A673 (cell line): ENCODE measurements around the gene CHST1. TPM values are rescaled to one million over a fixed set of nuclear protein-coding genes. Genes with fewer than 3 reads are reported as not detected.

Source experiments
- Bru-seq: library from RNA; stranded (reverse); fragments of 400-500 nt; gene quantifications from one replicate; lab custom pipeline; 2021; lab: Mats Ljungman, UMichigan
- BruChase-seq, 2 experiments: library from RNA; stranded (reverse); fragments of 400-500 nt; gene quantifications; one replicate each; lab custom pipeline; 2021; lab: Mats Ljungman, UMichigan
- BruUV-seq: library from RNA; stranded (reverse); fragments of 400-500 nt; replicated peaks from 2 replicates; lab custom pipeline; 2021; lab: Mats Ljungman, UMichigan
- CTCF ChIA-PET: fragments of 300-600 bp; sonication (Branson Sonifier 250); formaldehyde crosslinking; loops from one replicate; lab custom pipeline; 2022; ENCODE audit warnings: antibody characterized with exemption; lab: Charles Lee
- POLR2A ChIA-PET: fragments of 300-600 bp; sonication (Branson Sonifier 250); formaldehyde crosslinking; loops from one replicate; lab custom pipeline; 2022; ENCODE audit warnings: antibody characterized with exemption; ENCODE audit not compliant: low non-redundant PET; lab: Charles Lee
- DNase-seq: peaks from one replicate; pipeline ENCODE4 v3.0.0-alpha.2; 2015; ENCODE audit warnings: low spot score
- H3K27ac ChIP-seq: fragments of 200-600 bp; sonication (generic); 2 replicates; pipeline ENCODE4 v1.5.1; 2016; ENCODE audit warnings: mixed run types, low read depth, mild to moderate bottlenecking, mixed read lengths, antibody characterized with exemption, low read length; ENCODE audit not compliant: poor library complexity, severe bottlenecking
- H3K27me3 ChIP-seq: fragments of 200-600 bp; sonication (generic); replicated peaks from 2 replicates; pipeline ENCODE4 v1.6.1; 2017; ENCODE audit warnings: mixed run types, low read depth, mild to moderate bottlenecking, mixed read lengths, antibody characterized with exemption, low read length; ENCODE audit not compliant: insufficient read depth, poor library complexity
- H3K36me3 ChIP-seq: fragments of 200-600 bp; sonication (generic); 2 replicates; pipeline ENCODE4 v1.6.1; 2016; ENCODE audit warnings: mixed run types, mild to moderate bottlenecking, mixed read lengths, antibody characterized with exemption, low read length; ENCODE audit not compliant: insufficient read depth, poor library complexity, severe bottlenecking
- H3K4me1 ChIP-seq: fragments of 200-600 bp; sonication (generic); 2 replicates; pipeline ENCODE4 v1.6.1; 2017; ENCODE audit warnings: mixed run types, mild to moderate bottlenecking, mixed read lengths, antibody characterized with exemption, low read length; ENCODE audit not compliant: insufficient read depth, poor library complexity, severe bottlenecking
- H3K4me3 ChIP-seq: fragments of 200-600 bp; sonication (generic); 2 replicates; pipeline ENCODE4 v1.5.1; 2016; ENCODE audit warnings: low read depth, mixed run types, mild to moderate bottlenecking, mixed read lengths, low read length; ENCODE audit not compliant: poor library complexity, severe bottlenecking
- H3K9me3 ChIP-seq: fragments of 200-600 bp; sonication (generic); 2 replicates; pipeline ENCODE4 v1.6.1; 2016; ENCODE audit warnings: mixed run types, low read depth, mild to moderate bottlenecking, mixed read lengths, antibody characterized with exemption, low read length; ENCODE audit not compliant: poor library complexity, severe bottlenecking
- EZH2 ChIP-seq: fragments of 200-600 bp; sonication (generic); IDR thresholded peaks from 2 replicates; pipeline ENCODE4 v1.6.1; 2017; ENCODE audit warnings: borderline replicate concordance, low read depth, mild to moderate bottlenecking, mixed read lengths, antibody characterized with exemption, low read length; ENCODE audit not compliant: poor library complexity, severe bottlenecking
- intact Hi-C: fragments of 100-400 bp; cut with micrococcal nuclease; formaldehyde crosslinking; loops from one replicate; pipeline ENCODE4 v1.10.0; 2022; ENCODE audit not compliant: unreplicated experiment
- long read RNA-seq: library from polyadenylated mRNA; stranded (forward); transcript quantifications from one replicate; pipeline ENCODE4 v2.0.0, GENCODE V29; 2022
- total RNA-seq: library from RNA; stranded (reverse); gene quantifications from 2 replicates; pipeline ENCODE4 v1.2.3, GENCODE V29; 2021
- TF ChIP-seq, protein P1 (sequence below): fragments of 300-800, 200-600 bp; sonication (generic); conservative IDR thresholded peaks from 2 replicates; pipeline ENCODE4 v1.5.1; 2017; ENCODE audit warnings: low read depth, mild to moderate bottlenecking, antibody characterized with exemption, low read length, moderate library complexity, mixed read lengths

The CHST1 gene, protein sequence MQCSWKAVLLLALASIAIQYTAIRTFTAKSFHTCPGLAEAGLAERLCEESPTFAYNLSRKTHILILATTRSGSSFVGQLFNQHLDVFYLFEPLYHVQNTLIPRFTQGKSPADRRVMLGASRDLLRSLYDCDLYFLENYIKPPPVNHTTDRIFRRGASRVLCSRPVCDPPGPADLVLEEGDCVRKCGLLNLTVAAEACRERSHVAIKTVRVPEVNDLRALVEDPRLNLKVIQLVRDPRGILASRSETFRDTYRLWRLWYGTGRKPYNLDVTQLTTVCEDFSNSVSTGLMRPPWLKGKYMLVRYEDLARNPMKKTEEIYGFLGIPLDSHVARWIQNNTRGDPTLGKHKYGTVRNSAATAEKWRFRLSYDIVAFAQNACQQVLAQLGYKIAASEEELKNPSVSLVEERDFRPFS
- total RNA-seq (13.2 and 17.0 TPM in 2 replicates), Bru-seq, nascent RNA (percentile 61 among the genes with signal in this experiment), BruChase-seq, experiment 1, labeled RNA remaining after a 2-hour chase (percentile 63 among the genes with signal in this experiment), BruChase-seq, experiment 2, labeled RNA remaining after a 6-hour chase (percentile 54 among the genes with signal in this experiment)
- long read RNA-seq, transcript CHST1-201 (4 exons, 2,718 nt) = major isoform, 11 of 23 reads
- long read RNA-seq, partial matches to known transcripts = 2 of 23 reads
- long read RNA-seq, other reads (novel, unspliced or antisense) = 8 of 23 reads

DNA sequence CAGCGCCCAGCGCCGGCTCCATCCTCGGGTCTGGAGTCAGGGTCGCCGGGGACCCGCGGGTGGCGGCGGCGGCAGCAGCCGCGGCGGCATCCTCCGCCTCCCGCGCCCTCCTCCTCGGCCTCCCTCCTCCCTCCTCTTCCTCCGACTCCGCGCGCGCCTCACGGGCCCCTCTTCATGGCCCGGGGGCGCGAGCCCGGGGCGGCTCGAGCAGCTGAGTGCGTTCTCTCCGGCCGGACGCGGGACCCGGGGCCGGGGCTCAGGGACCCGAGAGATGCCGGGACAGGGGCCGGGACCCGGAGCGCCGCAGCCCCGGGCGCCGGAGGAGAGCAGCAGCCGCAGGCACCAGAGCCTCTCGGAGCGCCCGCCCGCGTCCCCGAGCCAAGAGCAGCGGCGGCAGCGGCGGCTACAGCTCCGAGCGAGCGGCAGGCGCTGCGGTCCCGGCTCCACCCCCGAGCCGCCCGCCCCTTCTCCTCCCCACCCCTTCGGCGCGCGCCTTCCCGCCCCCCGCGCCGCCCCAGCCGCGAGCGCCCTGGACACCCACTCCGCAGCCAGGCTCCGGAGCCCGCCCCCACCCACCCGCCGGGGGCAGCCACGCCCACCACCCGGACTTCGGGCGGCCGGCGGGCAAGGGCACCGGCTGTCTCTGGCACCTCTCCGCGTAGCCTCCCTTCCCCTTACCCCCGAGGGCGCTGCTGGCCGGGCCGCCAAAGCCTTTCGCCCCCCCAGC, at the start of gene CHST1:
TSS of gene CHST1 (minus strand) at position 417 of the 727 bp plus-strand sequence. CDS start 14,699 bp downstream, outside the sequence.
- ChIA-PET CTCF (interaction anchor here (0.6 to 0.9 kb wide), 2 partner anchors 10 to 572 kb away, joined by 4 to 7 read pairs; no protein-coding TSS in a partner anchor), POLR2A (no interaction called here)
- TF ChIP-seq EZH2 = no peak
- TF ChIP-seq, protein P1, sequence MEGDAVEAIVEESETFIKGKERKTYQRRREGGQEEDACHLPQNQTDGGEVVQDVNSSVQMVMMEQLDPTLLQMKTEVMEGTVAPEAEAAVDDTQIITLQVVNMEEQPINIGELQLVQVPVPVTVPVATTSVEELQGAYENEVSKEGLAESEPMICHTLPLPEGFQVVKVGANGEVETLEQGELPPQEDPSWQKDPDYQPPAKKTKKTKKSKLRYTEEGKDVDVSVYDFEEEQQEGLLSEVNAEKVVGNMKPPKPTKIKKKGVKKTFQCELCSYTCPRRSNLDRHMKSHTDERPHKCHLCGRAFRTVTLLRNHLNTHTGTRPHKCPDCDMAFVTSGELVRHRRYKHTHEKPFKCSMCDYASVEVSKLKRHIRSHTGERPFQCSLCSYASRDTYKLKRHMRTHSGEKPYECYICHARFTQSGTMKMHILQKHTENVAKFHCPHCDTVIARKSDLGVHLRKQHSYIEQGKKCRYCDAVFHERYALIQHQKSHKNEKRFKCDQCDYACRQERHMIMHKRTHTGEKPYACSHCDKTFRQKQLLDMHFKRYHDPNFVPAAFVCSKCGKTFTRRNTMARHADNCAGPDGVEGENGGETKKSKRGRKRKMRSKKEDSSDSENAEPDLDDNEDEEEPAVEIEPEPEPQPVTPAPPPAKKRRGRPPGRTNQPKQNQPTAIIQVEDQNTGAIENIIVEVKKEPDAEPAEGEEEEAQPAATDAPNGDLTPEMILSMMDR = no peak
- H3K27me3 ChIP-seq = peaks cover 7% of the 10 kb centered on the region
- intact Hi-C loops = no loop called here
- peak within 1 kb of the TSS; percentile 63 for H3K4me3 ChIP-seq
- H3K36me3 ChIP-seq = no peaks in the 10 kb centered on the region
- H3K9me3 ChIP-seq = no peaks in the 10 kb centered on the region
- H3K4me1 ChIP-seq = peaks cover 39% of the 10 kb centered on the region
- DNase-seq = peak; percentile 80
- H3K27ac ChIP-seq = no peak within 1 kb of the TSS
- no TSS peak for BruUV-seq

DNA sequence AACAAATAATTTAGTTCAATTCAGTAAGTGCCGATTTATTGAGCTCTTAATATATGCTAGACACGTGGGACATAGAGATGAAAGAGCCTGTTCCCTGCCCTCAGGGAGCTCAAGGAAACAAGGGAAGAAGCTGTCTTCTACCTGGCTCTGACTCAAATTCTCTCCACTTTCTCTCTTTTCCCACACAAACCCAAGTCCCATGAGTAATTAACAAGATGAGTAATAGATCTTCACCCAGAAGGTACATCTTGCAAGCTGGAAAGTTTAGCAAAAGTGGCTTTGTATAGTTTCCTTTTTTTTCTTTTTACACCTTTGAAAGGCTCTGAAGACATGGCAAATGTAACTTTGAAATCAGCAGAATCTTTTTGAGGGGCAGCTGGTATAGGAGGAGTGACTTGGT, 48.2 kb upstream of the CHST1 start:
- BruUV-seq = no TSS peak
- no peaks in the 10 kb centered on the region for H3K9me3 ChIP-seq
- H3K4me3 ChIP-seq = no peak overlapping the region
- intact Hi-C loops = no loop called here
- peaks cover 19% of the 10 kb centered on the region for H3K27me3 ChIP-seq
- POLR2A ChIA-PET = interaction anchor here (0.6 kb wide), 1 partner anchor 23 kb away, joined by 3 read pairs; no protein-coding TSS in a partner anchor
- H3K4me1 ChIP-seq = no peaks in the 10 kb centered on the region
- H3K36me3 ChIP-seq = no peaks in the 10 kb centered on the region
- DNase-seq = no peak
- CTCF ChIA-PET = no interaction called here
- H3K27ac ChIP-seq = no peak overlapping the region
- TF ChIP-seq EZH2 = no peak
- TF ChIP-seq, protein P1 = no peak

- ChIA-PET POLR2A (no interaction called here), CTCF (interaction anchor here (0.7 kb wide), 1 partner anchor 64 kb away, joined by 3 read pairs; no protein-coding TSS in a partner anchor)
- Histone ChIP-seq H3K36me3 (no peaks in the 10 kb centered on the region), H3K9me3 (no peaks in the 10 kb centered on the region), H3K4me3 (no peak overlapping the region), H3K27ac (no peak overlapping the region), H3K27me3 (peaks cover 28% of the 10 kb centered on the region), H3K4me1 (no peaks in the 10 kb centered on the region)
- BruUV-seq = no TSS peak
- TF ChIP-seq EZH2 = no peak
- TF ChIP-seq, protein P1 = no peak
- no peak for DNase-seq
- intact Hi-C loops = no loop called here
Observed at GRCh38 chr11:45710561-45710960, 45.1 kb upstream of the CHST1 start.
